HFFc6 (cell line): Measurements from ENCODE around the gene MRC2. TPM values are rescaled to one million over a fixed set of nuclear protein-coding genes. Genes with fewer than 3 reads are reported as not detected.

ENCODE experiments used
- DNase-seq: peaks from one replicate; pipeline ENCODE4 v3.0.0-alpha.2; 2018
- H3K27ac Mint-ChIP-seq: 2 replicates; pipeline ENCODE4 v1.8.0; 2020; ENCODE audit warnings: mild to moderate bottlenecking, mixed read lengths
- H3K27me3 Mint-ChIP-seq: 2 replicates; pipeline ENCODE4 v1.8.0; 2021; ENCODE audit warnings: mild to moderate bottlenecking, moderate library complexity, mixed read lengths; ENCODE audit not compliant: insufficient read depth
- H3K36me3 Mint-ChIP-seq: 2 replicates; pipeline ENCODE4 v1.8.0; 2021; ENCODE audit warnings: low read depth, mixed read lengths
- H3K4me1 Mint-ChIP-seq: 2 replicates; pipeline ENCODE4 v1.8.0; 2020; ENCODE audit warnings: low read depth, mixed read lengths
- H3K4me3 Mint-ChIP-seq: 2 replicates; pipeline ENCODE4 v1.8.0; 2020; ENCODE audit warnings: mild to moderate bottlenecking, moderate library complexity, mixed read lengths
- H3K9me3 Mint-ChIP-seq: 2 replicates; pipeline ENCODE4 v1.8.0; 2020; ENCODE audit warnings: mild to moderate bottlenecking, mixed read lengths
- long read RNA-seq: library from polyadenylated mRNA; unstranded; transcript quantifications from one replicate; pipeline ENCODE4 v2.0.0, GENCODE V29; 2019
- total RNA-seq, 6 experiments: library from RNA; stranded (reverse); fragmentation: NEBNext Ultra II Directional; extraction: Animal tissue kit (Norgen Biotek cat#: 25700); gene quantifications; 2 replicates in 1 of 6; 3 replicates in 5 of 6; pipeline ENCODE4 v1.2.3, GENCODE V29; 2021
- TF ChIP-seq, protein P1 (sequence below): fragments of 200-600 bp; sonication (generic); IDR thresholded peaks from 2 replicates; pipeline ENCODE4 v1.5.0; 2021; ENCODE audit warnings: antibody characterized with exemption, mild to moderate bottlenecking

Gene MRC2, protein sequence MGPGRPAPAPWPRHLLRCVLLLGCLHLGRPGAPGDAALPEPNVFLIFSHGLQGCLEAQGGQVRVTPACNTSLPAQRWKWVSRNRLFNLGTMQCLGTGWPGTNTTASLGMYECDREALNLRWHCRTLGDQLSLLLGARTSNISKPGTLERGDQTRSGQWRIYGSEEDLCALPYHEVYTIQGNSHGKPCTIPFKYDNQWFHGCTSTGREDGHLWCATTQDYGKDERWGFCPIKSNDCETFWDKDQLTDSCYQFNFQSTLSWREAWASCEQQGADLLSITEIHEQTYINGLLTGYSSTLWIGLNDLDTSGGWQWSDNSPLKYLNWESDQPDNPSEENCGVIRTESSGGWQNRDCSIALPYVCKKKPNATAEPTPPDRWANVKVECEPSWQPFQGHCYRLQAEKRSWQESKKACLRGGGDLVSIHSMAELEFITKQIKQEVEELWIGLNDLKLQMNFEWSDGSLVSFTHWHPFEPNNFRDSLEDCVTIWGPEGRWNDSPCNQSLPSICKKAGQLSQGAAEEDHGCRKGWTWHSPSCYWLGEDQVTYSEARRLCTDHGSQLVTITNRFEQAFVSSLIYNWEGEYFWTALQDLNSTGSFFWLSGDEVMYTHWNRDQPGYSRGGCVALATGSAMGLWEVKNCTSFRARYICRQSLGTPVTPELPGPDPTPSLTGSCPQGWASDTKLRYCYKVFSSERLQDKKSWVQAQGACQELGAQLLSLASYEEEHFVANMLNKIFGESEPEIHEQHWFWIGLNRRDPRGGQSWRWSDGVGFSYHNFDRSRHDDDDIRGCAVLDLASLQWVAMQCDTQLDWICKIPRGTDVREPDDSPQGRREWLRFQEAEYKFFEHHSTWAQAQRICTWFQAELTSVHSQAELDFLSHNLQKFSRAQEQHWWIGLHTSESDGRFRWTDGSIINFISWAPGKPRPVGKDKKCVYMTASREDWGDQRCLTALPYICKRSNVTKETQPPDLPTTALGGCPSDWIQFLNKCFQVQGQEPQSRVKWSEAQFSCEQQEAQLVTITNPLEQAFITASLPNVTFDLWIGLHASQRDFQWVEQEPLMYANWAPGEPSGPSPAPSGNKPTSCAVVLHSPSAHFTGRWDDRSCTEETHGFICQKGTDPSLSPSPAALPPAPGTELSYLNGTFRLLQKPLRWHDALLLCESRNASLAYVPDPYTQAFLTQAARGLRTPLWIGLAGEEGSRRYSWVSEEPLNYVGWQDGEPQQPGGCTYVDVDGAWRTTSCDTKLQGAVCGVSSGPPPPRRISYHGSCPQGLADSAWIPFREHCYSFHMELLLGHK (N-terminal part only)
- 100 to 1,000 TPM; 255 to 313 (median 279) TPM for total RNA-seq
- long read RNA-seq, full-length matches to known transcripts = 9 of 70 reads
- long read RNA-seq, partial matches to known transcripts = 61 of 70 reads
- long read RNA-seq, other reads (novel, unspliced or antisense) = 0 of 70 reads

DNA sequence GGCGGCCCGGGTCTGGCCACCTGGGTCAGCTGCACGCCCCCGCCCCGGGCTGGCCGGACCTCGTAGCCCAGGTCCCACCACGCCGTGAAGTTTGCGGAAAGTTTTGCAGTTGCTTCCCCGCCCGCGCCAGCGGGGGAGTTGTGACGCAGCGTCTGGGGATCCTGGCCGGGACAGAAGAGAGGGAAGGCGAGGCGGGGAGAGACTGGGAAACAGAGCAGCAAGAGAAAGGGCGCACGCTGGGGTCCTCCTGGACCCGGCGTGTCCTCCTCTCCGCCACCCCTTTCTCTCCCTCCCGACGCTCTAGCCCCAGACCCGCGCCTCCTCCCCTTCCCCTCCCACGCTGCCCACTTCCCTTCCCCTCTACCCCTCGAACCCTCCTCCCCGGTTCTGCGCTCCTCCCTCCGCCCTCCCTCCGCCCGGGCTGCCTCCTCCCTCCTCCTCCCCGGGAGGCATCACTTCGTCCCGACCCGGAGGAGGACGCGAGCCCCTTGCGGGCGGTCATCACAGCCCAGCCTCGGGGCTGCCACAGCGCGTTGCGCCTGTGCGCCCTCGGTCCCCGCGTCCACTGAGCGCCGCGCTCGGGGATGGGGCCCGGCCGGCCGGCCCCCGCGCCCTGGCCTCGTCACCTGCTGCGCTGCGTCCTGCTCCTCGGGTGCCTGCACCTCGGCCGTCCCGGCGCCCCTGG, at the start of gene MRC2:
Gene MRC2 (plus strand): TSS at position 452 of the 685 bp plus-strand sequence. CDS start 133 bp downstream, at position 585.
- peak; percentile 70 for DNase-seq
- peaks cover 11% of the 10 kb centered on the region for H3K27me3 Mint-ChIP-seq
- peaks cover 38% of the 10 kb centered on the region for H3K36me3 Mint-ChIP-seq
- H3K4me1 Mint-ChIP-seq = peaks cover 46% of the 10 kb centered on the region
- H3K27ac Mint-ChIP-seq = peak within 1 kb of the TSS; percentile 96
- H3K4me3 Mint-ChIP-seq = peak within 1 kb of the TSS; percentile 99
- TF ChIP-seq, protein P1, sequence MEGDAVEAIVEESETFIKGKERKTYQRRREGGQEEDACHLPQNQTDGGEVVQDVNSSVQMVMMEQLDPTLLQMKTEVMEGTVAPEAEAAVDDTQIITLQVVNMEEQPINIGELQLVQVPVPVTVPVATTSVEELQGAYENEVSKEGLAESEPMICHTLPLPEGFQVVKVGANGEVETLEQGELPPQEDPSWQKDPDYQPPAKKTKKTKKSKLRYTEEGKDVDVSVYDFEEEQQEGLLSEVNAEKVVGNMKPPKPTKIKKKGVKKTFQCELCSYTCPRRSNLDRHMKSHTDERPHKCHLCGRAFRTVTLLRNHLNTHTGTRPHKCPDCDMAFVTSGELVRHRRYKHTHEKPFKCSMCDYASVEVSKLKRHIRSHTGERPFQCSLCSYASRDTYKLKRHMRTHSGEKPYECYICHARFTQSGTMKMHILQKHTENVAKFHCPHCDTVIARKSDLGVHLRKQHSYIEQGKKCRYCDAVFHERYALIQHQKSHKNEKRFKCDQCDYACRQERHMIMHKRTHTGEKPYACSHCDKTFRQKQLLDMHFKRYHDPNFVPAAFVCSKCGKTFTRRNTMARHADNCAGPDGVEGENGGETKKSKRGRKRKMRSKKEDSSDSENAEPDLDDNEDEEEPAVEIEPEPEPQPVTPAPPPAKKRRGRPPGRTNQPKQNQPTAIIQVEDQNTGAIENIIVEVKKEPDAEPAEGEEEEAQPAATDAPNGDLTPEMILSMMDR = peak; percentile 15; the same call in 1 of the 2 replicates
- no peaks in the 10 kb centered on the region for H3K9me3 Mint-ChIP-seq

DNA sequence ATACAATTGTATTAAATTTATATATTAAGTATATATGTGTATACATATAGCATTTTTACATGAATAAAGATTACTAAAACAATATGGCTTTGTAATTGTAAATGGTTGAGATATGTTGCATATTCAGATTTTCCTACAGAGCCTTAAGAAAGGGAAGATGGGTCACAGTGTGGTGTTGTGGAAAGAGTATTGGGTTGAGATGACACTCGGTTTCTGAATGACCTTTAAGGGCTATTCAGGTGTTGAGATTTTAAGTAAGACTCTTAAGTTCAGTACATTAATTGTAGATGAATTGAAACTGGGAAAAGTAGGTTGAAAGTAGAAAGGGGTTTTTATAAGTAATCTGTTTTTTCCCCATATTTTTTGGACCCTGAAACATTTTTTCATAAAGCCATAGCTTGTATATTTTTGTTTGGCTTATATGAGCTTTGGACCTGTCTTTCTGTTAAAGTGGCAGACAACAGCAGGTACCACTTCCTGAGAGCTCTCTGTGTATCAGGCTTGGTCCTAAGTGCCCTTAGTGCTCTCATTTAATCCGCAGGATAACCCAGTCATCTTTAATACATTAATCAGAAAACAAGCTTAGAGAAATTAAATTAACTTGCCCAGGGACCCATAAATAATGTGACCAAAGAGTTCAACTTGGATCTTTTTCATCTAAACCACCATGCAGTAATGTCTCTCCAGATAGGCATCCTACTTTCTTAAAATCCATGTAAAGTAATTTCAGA, 48.5 kb upstream of the MRC2 start:
- Mint-ChIP-seq H3K27me3 (no peaks in the 10 kb centered on the region; the same call in none of the 2 replicates), H3K4me3 (no peak overlapping the region), H3K9me3 (no peaks in the 10 kb centered on the region), H3K36me3 (peaks cover 66% of the 10 kb centered on the region), H3K4me1 (peaks cover 33% of the 10 kb centered on the region), H3K27ac (peak overlapping the region; percentile 10; the same call in 1 of the 2 replicates)
- DNase-seq = no peak
- TF ChIP-seq, protein P1 = no peak

DNA sequence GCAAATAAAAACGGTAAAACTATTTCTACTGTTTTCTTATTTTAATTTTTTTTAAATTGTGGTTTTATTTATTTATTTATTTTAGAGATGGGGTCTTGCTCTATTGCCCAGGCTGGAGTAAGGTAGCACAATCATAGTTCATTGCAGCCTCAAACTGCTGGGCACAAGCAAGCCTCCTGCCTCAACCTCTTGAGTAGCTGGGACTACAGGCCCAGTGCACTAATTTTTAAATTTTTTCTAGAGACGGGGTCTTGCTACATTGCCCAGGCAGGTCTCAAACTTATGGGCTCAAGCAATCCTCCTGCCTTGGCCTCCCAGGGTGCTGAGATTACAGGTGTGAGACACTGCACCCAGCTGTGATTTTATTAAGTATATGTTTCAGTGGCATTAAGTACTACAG, 46.5 kb upstream of the MRC2 start:
- Mint-ChIP-seq H3K4me3 (no peak overlapping the region), H3K27me3 (no peaks in the 10 kb centered on the region; the same call in 1 of the 2 replicates), H3K27ac (no peak overlapping the region), H3K9me3 (no peaks in the 10 kb centered on the region), H3K36me3 (peaks cover 53% of the 10 kb centered on the region), H3K4me1 (peaks cover 30% of the 10 kb centered on the region)
- no peak for DNase-seq
- TF ChIP-seq, protein P1 = no peak

DNA sequence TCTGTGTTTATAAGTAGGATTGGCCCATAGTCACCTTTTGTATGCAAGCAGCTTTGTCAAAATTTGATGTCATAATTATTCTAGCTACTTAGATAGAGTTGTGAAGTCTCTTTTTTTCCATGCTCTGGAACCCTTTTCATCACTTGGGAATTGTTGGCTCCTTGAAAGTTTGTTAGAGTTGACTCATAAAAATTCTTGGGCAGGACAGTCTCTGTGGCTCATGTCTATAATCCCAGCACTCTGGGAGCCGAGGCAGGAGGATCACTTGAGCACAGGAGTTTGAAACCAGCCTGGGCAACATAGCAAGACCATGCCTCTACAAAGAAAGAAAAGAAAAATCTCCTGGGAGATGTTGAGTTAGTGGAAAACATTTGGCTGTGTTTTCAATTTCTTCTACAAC, 45.7 kb upstream of the MRC2 start:
- H3K4me3 Mint-ChIP-seq = no peak overlapping the region
- H3K36me3 Mint-ChIP-seq = peaks cover 46% of the 10 kb centered on the region
- no peak for DNase-seq
- H3K27me3 Mint-ChIP-seq = no peaks in the 10 kb centered on the region; the same call in 1 of the 2 replicates
- no peaks in the 10 kb centered on the region for H3K9me3 Mint-ChIP-seq
- peaks cover 30% of the 10 kb centered on the region for H3K4me1 Mint-ChIP-seq
- peak overlapping the region; percentile 50 for H3K27ac Mint-ChIP-seq
- TF ChIP-seq, protein P1 = no peak
